Left ventricle myocardium inferior (tissue), 1 donor: Measurements from ENCODE around the gene MORN4. TPM values are rescaled to one million over a fixed set of nuclear protein-coding genes. Genes with fewer than 3 reads are reported as not detected.
A peak's percentile ranks its signal among the peaks of the same experiment; 100 is the strongest.

Experiments
- DNase-seq: peaks from one replicate; pipeline ENCODE4 v3.0.0-alpha.2; 2020
- H3K27ac ChIP-seq: fragments of 200-600 bp; replicated peaks from 2 replicates; pipeline ENCODE4 v1.8.0; 2021
- H3K27me3 ChIP-seq: fragments of 200-600 bp; 2 replicates; pipeline ENCODE4 v1.8.0; 2021; ENCODE audit warnings: low read depth
- H3K36me3 ChIP-seq: fragments of 200-600 bp; 2 replicates; pipeline ENCODE4 v1.8.0; 2021
- H3K4me1 ChIP-seq: fragments of 200-600 bp; 2 replicates; pipeline ENCODE4 v1.8.0; 2021
- H3K4me3 ChIP-seq: fragments of 200-600 bp; 2 replicates; pipeline ENCODE4 v1.8.0; 2021; ENCODE audit warnings: mild to moderate bottlenecking, moderate library complexity
- H3K9me3 ChIP-seq: fragments of 200-600 bp; replicated peaks from 2 replicates; pipeline ENCODE4 v1.8.0; 2021
- CTCF ChIP-seq: fragments of 200-600 bp; IDR thresholded peaks from 2 replicates; pipeline ENCODE4 v1.8.0; 2021; ENCODE audit warnings: antibody characterized with exemption, mild to moderate bottlenecking, borderline replicate concordance
- intact Hi-C: fragments of 100-400 bp; cut with micrococcal nuclease; formaldehyde crosslinking; loops from one replicate; pipeline ENCODE4 v1.11.0; 2022
- total RNA-seq: library from RNA; stranded (reverse); fragmentation: NEBNext Ultra II Directional; extraction: Animal tissue kit (Norgen Biotek cat#: 25700); gene quantifications from one replicate; pipeline ENCODE4 v1.2.1, GENCODE V29; 2021
- donor health status: DM: no; HTN: yes; CAD: no; lungs with severe emphysema.

MORN4 gene
- total RNA-seq, 1 donor from 2014 or later, result 13.9 TPM

GRCh38 chr10:97584798-97585438 lies 48.4 kb downstream of the MORN4 start:
- no peak for TF ChIP-seq CTCF
- peak; percentile 48 for DNase-seq
- Histone ChIP-seq H3K36me3 (no peaks in the 10 kb centered on the region), H3K4me3 (peak overlapping the region; percentile 47), H3K27me3 (no peaks in the 10 kb centered on the region), H3K4me1 (peaks cover 41% of the 10 kb centered on the region), H3K27ac (peak overlapping the region; percentile 94), H3K9me3 (no peaks in the 10 kb centered on the region)
- intact Hi-C loops, result no loop called here

- Histone ChIP-seq H3K4me1 (peaks cover 41% of the 10 kb centered on the region), H3K27me3 (no peaks in the 10 kb centered on the region), H3K4me3 (peak within 1 kb of the TSS; percentile 47), H3K36me3 (no peaks in the 10 kb centered on the region), H3K27ac (peak within 1 kb of the TSS; percentile 94), H3K9me3 (no peaks in the 10 kb centered on the region)
- TF ChIP-seq CTCF, result no peak
- peak; percentile 86 for DNase-seq
- intact Hi-C loops, result no loop called here
These were observed 49.1 kb downstream of the MORN4 start, which contains the start of gene HOGA1 for GRCh38 chr10:97584060-97584797. HOGA1 (plus strand) TSS chr10:97584389; CDS start chr10:97584704, 315 bp downstream.

GRCh38 chr10:97583476-97583875 lies 49.8 kb downstream of the MORN4 start:
- no peaks in the 10 kb centered on the region for H3K9me3 ChIP-seq
- no peaks in the 10 kb centered on the region for H3K36me3 ChIP-seq
- TF ChIP-seq CTCF, result no peak
- H3K27ac ChIP-seq, result peak overlapping the region; percentile 94
- H3K4me1 ChIP-seq, result peaks cover 41% of the 10 kb centered on the region
- DNase-seq, result no peak
- intact Hi-C loops, result no loop called here
- H3K4me3 ChIP-seq, result no peak overlapping the region
- H3K27me3 ChIP-seq, result no peaks in the 10 kb centered on the region

- DNase-seq, result no peak
- Histone ChIP-seq H3K4me3 (no peak overlapping the region), H3K9me3 (no peaks in the 10 kb centered on the region), H3K36me3 (no peaks in the 10 kb centered on the region), H3K27ac (peak overlapping the region; percentile 94), H3K4me1 (peaks cover 41% of the 10 kb centered on the region), H3K27me3 (no peaks in the 10 kb centered on the region)
- TF ChIP-seq CTCF, result no peak
- intact Hi-C loops, result no loop called here
These were observed 51.1 kb downstream of the MORN4 start for GRCh38 chr10:97582169-97582568.

GRCh38 chr10:97580421-97581367 lies 52.6 kb downstream of the MORN4 start:
- Histone ChIP-seq H3K27ac (peak overlapping the region; percentile 64), H3K4me1 (peaks cover 35% of the 10 kb centered on the region), H3K36me3 (no peaks in the 10 kb centered on the region), H3K4me3 (no peak overlapping the region), H3K27me3 (no peaks in the 10 kb centered on the region), H3K9me3 (no peaks in the 10 kb centered on the region)
- intact Hi-C loops, result no loop called here
- no peak for TF ChIP-seq CTCF
- DNase-seq, result no peak
